Measurements from ENCODE around the gene RGCC.

The RGCC gene

DNA sequence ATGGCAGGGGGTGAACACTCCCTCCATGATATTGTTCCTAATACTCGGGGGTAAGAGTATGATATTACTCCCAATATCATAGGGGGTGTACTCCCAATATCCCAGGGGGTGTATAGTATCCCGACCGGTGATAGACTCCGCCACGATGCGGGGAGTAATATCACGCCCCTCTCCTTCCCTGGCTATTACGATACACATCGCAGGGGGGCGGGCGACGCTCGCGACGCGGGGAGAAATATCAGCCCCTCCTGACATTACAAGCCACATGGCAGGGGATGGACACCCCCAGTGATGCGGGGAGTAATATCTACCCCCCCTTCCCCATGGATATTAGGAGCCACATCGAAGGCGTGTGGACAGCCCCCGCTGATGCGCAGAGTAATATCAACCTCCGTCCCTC, 3.2 kb upstream of the RGCC start:
- DNase-seq, result no peak

GRCh38 chr13:41455725-41456419, 1.5 kb upstream of the RGCC start:
- DNase-seq, result no peak

- peak; percentile 28 for DNase-seq
These were observed 338 bp downstream of the RGCC start for GRCh38 chr13:41457589-41458186.

DNA sequence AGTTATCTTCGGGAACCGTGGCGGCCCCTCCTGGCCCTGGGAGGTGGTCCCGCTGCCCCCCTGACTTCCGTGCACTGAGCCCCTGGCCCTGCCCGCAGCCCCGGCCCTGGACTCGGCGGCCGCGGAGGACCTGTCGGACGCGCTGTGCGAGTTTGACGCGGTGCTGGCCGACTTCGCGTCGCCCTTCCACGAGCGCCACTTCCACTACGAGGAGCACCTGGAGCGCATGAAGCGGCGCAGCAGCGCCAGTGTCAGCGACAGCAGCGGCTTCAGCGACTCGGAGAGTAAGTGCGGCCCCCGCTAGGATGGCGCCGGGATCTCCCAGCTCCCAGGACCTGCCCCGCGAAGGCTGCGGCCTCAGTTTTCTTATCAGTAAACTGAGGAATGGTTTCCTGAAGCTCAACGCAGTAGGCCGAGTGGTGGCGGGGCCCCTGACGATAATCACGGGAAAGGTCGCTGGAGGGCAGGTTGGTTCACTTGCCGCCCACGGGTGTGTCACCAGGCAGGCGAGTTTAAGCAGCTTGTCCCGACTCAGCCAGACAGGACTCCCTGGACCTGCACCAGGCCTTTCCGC, 924 bp downstream of the RGCC start:
- DNase-seq, result peak; percentile 41

DNA sequence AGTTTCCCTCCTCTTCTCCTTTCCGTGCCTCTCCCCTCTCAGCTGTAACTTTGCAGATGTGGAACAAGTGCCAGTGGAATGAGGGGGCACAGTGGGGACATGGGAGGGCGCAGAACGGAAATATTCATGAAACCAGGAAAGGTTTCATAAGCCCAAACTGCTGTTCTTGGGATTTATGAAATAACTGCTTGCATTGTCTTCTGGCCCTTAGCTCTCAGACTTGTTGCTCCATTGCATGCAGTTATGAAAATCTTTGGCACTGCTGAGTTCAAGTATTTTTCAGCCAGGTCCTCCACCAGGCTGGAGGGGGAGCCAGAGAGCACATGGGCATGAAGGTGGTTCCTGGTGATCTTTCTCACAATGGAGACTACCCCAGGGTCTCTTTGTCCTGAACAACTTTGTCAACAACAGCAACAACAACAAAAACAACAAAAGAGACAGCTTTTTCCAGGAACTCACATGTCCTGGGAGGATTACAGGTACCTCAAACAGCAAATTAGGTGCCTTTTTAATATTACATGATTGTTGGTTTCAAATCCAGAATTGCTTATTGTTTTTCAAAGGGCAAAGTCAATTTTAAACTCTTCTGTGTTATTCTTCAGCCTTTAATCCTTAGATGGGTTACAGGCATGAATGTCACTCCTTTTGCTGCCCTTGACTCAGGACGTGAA, 1.5 kb downstream of the RGCC start:
- DNase-seq, result peak; percentile 51

- DNase-seq, result no peak
These were observed 2.2 kb downstream of the RGCC start for GRCh38 chr13:41459432-41460073.

DNA sequence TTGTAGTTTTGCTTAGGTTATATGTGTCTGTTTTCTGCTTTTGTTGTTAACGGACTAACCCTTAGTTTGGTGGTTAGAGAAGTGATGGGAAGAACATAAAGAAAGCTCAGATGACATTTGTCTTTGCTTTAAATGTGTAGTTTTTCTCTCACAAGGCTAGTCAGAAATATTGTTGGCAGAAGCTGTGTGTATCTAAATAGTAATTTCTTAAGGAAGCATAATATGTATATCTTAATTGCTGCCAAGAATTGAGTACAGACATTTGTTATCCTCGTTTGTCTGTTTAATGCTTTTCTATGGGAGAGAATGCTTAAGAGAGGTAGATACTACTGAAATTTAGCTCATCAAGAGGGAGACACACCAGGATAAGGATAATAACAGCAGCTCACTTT, 2.7 kb downstream of the RGCC start:
- no peak for DNase-seq

DNA sequence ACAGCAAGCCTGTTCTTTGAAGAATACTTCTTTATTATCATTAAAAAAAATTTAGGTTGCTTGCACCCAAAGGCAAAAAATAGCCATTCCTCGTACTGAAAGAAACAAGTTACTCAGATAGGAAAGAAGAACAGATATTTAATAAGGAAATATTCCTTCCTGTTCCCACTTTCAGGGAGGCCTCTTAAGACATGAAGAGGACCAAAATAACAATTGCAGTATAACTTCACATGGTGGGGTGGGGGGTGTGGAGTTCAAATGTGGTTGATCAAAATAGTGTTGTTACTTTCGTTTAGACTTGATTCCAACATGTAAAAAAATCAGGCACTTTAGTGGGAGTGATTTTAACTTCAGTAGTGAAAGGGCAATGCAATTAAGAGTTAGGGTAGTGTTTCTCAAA, 3.6 kb downstream of the RGCC start:
- DNase-seq, result no peak

DNA sequence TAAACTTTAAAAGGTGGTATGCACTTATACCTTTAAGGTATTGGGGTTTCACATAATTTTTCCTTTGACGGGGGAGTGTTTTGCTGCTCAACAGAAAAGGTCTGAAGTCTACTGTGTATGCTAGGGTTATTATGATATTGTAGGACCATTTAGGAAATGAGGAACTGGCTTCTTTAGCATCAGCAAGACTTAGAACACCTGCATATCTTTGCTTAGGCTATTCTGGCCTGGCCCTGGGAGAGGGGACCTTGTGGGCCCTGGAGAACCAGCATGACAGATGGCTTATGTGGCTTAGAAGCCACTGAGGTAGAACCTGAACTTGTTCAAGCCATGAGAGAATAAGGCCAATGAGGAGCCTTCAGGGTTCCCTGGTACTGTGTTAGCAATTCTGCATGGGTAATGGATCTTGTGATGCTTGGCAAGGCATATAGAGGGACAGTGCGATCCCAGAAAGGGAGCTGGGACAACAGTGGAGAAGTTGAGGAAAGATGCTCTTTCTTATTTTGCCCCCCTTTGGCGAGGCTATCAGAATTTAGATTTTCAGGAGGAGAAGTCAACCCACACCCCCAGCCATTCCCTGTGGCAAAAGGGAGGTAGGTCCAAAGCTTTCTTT, 4.3 kb downstream of the RGCC start:
- no peak for DNase-seq

- DNase-seq, result no peak
These were observed 5.1 kb downstream of the RGCC start for GRCh38 chr13:41462427-41462826.

GRCh38 chr13:41463838-41464602, 6.7 kb downstream of the RGCC start:
- no peak for DNase-seq

DNA sequence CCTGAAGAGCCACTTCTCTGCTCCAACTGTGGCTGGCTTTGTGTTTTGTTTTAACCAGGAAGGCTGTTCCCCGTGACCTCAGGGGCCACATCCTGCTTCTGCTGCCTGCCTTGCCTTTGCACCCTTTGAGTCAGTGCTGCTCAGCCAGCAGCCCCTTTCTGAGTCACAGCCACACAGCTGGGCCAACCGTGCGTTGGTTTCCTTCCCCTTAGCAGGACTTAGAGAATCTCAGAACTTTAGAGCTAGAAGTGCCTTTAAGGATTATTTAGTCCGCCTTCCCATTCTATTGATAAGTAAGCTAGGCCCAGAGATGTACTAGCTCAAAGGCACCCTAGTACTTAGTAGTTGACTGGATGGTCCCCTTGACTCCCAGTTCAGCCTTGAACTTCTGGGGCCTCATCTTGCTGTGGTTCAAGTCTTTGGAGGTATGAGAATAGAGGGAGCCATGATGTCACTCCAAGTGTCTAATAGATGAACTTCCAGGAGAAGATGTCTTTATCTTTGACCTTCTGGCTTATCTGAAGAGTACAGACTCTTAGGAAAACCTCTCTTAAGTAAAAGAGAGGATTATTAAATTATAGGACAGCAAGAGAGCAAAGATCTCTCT, 8.0 kb downstream of the RGCC start:
- DNase-seq, result peak; percentile 87

- no peak for DNase-seq
These were observed 8.6 kb downstream of the RGCC start for GRCh38 chr13:41465898-41466320.

DNA sequence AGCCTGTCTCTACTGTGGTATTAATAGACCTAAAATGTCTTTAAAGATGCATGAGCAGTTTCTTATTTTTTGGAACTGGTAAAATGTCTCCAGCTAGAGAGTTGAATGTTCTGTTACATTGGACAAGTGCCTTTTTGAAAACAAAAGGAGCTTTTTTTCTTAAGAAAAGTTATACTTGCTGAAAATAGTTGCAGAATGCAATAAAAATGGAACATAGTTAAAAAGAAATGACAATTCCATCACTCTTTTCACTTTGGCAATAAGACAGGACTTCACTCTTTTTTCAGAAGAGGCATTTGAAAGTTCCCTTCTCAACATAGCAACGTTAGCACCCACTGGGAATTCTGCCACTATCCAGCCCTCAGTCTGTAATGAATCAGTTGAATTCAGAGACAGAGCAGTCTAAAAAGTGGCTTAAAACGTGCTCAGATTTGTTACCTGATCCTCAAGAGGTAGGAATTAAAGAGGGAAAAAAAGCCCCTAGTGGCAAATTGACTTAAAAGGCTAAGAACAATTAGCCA, 10.1 kb downstream of the RGCC start:
- no peak for DNase-seq

GRCh38 chr13:41468631-41469030, 11.3 kb downstream of the RGCC start:
- DNase-seq, result no peak

GRCh38 chr13:41470196-41470595, 12.8 kb downstream of the RGCC start:
- DNase-seq, result no peak

- DNase-seq, result no peak
These were observed 14.4 kb downstream of the RGCC start for GRCh38 chr13:41471785-41472184.

DNA sequence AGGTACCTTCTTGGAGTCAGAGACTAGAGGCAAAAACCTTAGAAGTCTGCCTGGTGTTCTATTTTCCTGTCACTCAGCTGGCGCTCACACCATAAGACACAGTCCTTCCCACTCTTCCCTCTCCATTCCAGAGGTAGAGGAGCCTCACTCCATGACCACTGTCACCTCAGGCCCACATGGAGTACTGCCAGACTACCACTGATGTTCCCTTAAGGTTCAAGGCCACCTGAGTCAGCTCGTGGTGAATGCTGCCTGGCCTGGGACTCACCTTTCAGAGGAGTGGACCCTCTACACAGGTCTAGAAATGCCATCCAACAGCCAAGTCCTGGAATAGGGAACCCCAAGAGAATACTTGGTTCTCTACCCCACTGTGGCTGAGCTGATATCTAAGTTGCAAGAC, 29.9 kb downstream of the RGCC start:
- DNase-seq, result no peak

- no peak for DNase-seq
These were observed 30.8 kb downstream of the RGCC start for GRCh38 chr13:41488124-41488523.

DNA sequence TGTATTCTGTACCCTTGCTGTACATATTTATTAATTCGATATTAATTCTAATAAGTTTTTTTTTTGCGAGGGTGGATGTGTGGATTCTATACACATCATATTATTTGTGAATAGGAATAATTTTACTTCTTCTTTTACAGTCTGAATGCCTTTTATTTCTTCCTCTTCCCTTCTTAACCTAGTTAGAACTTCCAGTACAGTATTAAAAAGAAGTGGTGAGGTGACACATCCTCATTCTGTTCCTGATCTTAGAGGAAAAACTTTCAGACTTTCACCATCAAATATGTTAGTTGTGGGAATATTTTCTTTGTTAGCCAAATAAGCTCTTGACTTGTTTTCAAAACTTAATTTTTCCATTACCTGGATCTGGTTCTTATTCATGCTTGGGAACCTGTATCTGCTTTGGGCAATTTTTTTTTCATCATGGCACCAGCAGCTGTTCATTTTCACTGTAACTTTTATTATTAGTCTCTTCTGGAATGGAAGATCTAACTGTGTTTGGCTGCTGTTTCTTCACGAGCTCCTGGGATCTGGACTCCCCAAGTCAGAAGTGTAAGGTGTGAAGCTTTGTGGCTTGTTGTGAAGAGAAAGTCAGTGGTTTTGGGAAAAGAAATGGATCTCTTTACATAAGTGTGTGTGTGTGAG, 33.1 kb downstream of the RGCC start:
- DNase-seq, result no peak

DNA sequence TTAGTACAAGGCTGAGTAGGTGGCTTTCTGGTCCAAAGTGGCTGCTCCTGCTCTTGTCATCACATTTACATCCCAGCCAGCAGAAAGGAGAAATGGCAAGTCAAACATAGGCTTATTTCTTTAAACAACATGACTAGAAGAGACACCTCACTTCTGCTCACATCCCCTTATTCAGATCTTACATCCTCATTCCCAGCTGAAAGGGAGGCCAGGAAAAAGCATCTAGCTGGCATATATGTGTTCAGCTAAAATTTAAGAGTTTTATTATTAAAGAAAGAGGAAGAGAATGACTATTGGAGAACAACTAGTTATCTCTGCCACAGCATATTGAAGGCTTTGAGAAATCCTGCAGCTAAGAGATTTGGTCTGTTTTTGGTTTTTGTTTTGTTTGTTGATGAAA, 34.1 kb downstream of the RGCC start:
- DNase-seq, result no peak

Measured in activated effector memory CD4-positive, alpha-beta T cell treated with Interleukin-2 at 50 U/mL for 16 hours (primary cell).